NCI-H2227 treated with DMSO at 0.1 percent for 48 hours (cell line): ENCODE results near the gene MYCBPAP.

Experiments
- DNase-seq: peaks from one replicate; lab custom pipeline; 2025; lab: John Stamatoyannopoulos, UW

Gene MYCBPAP

DNA sequence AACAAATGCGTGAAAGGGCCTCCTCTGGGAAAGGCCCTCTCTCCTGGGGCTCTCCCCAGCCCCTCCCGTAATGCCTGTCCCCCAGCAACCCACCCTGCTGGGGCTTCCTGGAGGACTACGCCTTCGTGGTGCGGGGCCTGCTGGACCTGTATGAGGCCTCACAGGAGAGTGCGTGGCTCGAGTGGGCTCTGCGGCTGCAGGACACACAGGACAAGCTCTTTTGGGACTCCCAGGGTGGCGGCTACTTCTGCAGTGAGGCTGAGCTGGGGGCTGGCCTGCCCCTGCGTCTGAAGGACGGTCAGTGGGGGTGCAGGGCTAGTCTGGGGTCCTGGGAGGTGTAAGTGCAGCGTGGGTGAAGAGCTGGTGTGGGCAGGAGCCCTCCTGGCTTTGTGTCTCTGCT, 43.6 kb downstream of the MYCBPAP start:
- no peak for DNase-seq

GRCh38 chr17:50554201-50554600, 46.0 kb downstream of the MYCBPAP start:
- DNase-seq: no peak

DNA sequence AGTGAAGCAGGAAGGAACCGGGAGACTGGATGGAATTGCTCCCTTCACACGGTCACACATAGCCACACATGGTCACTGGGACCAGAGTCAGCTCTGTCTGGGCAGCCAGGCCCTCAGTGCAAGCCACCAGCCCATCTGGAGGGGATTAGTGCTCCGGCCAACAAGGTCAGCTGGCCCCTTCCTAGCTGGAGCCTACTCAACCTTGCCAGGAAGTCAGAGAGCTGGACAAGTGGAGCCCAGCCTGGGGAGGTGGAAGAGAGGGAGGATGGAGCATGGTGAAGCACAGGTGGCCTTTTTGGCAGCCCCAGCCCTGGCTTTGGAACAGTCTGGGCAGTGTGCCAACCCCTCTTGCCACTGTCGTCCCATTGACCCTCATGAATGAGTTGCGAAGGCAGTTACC, 48.6 kb downstream of the MYCBPAP start:
- DNase-seq: no peak

DNA sequence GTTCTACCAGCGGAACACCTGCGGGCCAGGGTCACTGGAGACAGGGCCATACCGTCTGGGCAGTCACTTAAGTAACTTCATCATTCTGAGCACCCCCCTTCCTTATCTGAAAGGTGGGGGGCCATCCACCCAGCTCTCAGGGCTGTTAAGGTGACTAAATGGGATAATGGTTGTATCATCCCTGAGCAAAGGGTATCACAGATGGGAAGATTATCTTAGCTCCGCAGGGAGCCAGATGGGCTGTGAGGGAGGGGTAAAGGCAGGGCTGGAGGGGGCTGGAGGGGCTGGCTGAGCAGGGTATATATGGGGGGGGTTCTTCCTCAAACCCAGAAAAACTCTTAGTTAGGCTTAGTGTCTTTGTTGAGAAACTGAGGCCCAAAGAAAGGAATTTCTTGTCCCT, 49.4 kb downstream of the MYCBPAP start:
- DNase-seq: no peak

GRCh38 chr17:50558091-50558490, 49.9 kb downstream of the MYCBPAP start:
- DNase-seq: no peak

GRCh38 chr17:50558581-50558940, 50.3 kb downstream of the MYCBPAP start:
- no peak for DNase-seq

GRCh38 chr17:50558941-50559614, 50.8 kb downstream of the MYCBPAP start:
- no peak for DNase-seq

GRCh38 chr17:50559674-50560184, 51.5 kb downstream of the MYCBPAP start:
- peak; percentile 47 for DNase-seq

GRCh38 chr17:50560185-50560824, 52.1 kb downstream of the MYCBPAP start, which contains the start of gene CACNA1G:
Gene CACNA1G (plus strand): TSS chr17:50560715. CDS start chr17:50561460, 745 bp downstream.
- DNase-seq: peak; percentile 92

DNA sequence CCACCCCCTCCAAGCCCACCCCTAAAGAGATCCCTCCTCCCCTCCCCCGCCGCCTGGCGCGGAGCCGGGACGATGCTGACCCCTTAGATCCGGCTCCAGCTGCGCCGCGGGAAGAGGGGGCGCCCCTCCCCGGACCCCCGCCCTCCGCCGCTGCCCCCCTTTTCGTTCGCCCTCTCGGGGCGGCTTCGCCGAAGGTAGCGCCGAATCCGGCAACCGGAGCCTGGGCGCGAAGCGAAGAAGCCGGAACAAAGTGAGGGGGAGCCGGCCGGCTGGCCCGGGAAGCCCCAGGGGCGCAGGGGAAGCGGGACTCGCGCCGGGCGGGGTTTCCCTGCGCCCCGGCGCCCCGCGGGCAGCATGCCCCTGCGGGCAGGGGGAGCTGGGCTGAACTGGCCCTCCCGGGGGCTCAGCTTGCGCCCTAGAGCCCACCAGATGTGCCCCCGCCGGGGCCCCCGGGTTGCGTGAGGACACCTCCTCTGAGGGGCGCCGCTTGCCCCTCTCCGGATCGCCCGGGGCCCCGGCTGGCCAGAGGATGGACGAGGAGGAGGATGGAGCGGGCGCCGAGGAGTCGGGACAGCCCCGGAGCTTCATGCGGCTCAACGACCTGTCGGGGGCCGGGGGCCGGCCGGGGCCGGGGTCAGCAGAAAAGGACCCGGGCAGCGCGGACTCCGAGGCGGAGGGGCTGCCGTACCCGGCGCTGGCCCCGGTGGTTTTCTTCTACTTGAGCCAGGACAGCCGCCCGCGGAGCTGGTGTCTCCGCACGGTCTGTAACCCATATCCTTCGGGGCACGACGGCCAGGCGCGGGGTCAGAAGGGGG, 52.9 kb downstream of the MYCBPAP start:
- DNase-seq: no peak

GRCh38 chr17:50561746-50562141, 53.5 kb downstream of the MYCBPAP start:
- no peak for DNase-seq

GRCh38 chr17:50562242-50563091, 54.2 kb downstream of the MYCBPAP start:
- DNase-seq: no peak

GRCh38 chr17:50563092-50563511, 54.9 kb downstream of the MYCBPAP start:
- DNase-seq: no peak

- DNase-seq: no peak
Measured at GRCh38 chr17:50564916-50565315, 56.7 kb downstream of the MYCBPAP start.

GRCh38 chr17:50565402-50566350, 57.4 kb downstream of the MYCBPAP start:
- peak; percentile 71 for DNase-seq

GRCh38 chr17:50566886-50567285, 58.6 kb downstream of the MYCBPAP start:
- no peak for DNase-seq

DNA sequence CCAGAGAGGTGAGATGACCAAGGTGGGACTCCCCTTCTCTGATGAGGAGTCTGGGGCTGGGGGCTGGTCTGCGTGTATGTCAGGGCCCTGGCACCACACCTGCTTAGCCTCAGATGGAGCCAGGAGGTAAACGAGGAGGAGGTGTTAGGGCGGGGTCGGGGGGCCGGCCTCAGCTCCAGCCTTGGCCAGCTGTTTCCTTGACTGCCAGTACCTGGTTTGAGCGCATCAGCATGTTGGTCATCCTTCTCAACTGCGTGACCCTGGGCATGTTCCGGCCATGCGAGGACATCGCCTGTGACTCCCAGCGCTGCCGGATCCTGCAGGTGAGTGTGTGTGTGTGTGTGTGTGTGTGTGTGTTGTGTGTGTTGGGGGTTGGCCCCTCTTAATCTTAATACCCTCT, 60.4 kb downstream of the MYCBPAP start:
- DNase-seq: no peak

- DNase-seq: no peak
Measured at GRCh38 chr17:50569592-50569991, 61.4 kb downstream of the MYCBPAP start.

DNA sequence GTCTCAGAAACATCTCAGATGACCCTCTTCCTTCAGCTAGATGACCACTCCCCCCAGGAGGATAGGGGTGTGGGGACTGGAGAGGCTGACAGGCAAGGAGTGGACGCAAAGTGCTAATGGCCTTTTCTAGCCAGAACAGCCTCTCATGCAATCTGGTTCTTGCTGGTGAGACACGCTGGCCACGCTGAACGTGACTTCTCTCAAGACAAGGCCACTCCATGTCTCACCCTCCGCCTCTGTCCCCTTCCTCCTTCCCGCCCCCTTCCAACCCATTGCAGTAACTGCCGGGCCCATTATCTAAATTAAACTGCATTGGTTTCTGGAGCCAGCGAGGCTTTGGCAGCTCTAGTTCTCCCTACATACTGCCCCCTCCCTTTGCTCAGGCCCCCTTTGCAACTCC, 61.8 kb downstream of the MYCBPAP start:
- DNase-seq: peak; percentile 82

GRCh38 chr17:50570528-50570927, 62.3 kb downstream of the MYCBPAP start:
- peak; percentile 82 for DNase-seq

- DNase-seq: no peak
Measured at GRCh38 chr17:50571681-50572080, 63.4 kb downstream of the MYCBPAP start.
